OCI-M1 (cell line): Measurements from ENCODE around the gene MYORG.

Experiments used
- DNase-seq: peaks from one replicate; lab custom pipeline; 2025; lab: John Stamatoyannopoulos, UW

The MYORG gene

DNA sequence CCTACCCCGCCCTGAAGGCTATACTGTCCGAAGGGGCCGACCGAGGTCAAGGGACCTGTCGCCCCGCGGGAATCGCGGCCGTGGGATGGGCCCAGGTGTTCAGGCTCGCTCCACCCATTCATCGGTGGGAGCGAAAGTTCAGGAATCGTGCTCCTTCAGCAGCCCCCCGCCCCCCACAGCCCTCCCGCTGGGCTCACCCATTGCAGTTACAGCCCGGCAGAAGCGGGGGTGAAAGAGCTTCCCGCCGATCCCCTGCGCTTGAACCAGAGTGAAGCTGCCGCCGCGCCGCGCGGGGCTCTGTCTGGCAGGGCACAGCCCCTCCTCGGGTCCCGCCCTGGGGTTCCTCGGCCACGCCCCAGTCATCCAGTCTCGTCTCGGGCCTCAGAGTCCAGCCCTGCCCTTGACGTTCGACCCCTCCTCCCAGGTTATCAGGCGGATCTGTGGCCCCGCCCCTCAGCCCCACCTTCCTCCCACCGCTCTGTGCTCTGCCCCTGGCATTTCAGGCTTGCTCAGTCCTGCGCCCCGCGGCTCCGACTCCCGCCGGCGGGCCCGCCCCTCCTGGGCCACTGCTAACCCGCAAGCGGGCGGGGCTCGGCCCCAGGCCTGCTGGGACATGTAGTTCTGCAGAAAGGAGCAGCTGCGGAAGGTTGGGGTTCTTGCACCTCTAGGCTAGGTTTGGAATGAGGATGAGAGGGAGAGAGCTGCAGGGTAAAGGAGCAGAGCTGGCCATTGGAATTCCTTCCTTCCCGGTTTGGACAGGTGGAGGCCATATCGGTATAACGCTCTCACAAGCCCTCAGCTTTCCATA lies at the start of gene MYORG:
Gene MYORG, minus strand, starts transcription at position 303 of the 808 bp plus-strand sequence. CDS start 3,955 bp downstream, outside the sequence.
- peak; percentile 97 for DNase-seq

DNA sequence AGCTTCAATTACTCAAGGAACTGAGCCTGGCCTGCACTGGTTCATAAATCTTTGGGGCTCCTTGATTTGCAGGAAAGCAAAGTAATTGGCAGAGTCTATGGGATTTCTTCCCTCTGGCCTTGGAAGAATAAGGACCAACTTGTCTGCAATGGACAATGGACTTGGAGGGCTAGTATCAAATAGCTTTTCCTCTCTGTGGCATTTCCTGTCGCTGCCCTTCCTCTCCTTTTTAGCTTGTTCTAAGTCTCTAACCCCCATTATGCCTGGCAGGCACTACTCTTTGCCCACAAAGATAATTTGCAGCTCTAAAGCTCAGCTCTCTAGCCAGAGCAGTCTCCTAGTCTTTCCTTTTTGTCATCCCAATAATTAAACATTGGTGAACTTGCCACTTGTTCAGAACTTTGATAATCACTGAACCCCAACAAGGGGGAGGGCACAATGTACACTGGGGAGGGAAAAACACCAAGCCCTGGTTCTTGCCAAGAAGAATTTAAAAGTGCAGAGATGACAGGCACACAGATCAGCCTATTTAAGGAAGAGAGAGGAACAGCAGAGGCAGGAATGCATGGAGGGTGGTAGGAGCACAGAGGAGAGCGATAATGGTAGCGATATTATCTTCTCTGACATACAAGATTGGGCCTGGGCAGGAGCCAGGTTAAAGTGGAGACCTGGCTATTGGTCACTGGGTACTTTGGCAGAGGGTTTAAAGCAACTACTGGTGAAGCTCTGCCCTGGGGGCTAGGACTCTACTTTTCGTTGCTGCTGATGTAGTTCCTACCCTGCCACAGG lies 43.2 kb upstream of the MYORG start:
- DNase-seq: no peak

DNA sequence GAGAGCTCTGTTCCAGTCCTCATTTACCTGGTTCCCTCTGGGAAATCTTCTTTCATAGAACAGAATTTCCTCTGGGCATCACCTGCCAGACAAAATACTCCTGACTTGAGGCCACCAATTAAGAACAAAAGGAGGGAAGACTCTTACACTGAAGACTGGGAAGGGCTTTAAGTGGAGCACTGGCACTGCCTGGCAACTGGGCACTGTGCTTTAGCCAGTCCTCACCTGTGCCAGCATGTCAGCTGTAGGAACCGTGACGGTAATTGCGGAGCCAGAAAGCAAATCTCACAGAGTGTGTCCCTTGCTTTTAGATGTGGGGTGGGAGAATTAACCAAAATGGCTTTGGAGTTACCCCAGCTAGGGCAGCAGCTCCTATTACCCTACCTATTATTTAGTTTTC lies 41.0 kb upstream of the MYORG start:
- no peak for DNase-seq

DNA sequence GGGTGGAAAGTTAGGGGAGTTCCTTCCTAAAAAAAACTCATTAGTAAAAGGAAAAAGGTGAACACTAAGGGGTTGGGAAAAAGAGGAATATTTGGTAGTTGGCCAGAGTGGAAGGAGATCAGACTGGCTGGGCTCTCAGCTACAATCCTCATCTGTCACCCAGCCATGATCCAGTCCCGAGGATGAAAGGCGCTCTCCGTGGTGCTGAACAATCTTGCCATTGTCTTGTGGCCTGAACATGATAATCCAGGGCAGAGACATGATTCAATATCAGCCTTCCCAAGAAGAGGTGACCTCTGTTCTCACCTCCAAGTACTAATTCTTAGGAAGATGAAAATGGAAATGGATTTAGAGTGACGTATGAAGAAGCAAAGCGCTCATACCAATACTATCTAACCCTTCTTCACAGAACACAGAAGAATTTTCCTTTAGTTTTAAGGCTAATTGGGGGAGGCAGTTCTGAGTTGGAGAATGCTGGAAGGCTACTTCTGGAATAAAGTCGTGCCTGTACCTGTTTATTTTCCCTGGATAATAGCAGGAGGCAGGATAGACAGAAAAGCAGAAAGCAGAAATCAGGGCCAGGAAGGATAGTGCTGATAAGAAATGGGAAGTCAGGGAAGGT lies 36.6 kb upstream of the MYORG start:
- peak; percentile 70 for DNase-seq

DNA sequence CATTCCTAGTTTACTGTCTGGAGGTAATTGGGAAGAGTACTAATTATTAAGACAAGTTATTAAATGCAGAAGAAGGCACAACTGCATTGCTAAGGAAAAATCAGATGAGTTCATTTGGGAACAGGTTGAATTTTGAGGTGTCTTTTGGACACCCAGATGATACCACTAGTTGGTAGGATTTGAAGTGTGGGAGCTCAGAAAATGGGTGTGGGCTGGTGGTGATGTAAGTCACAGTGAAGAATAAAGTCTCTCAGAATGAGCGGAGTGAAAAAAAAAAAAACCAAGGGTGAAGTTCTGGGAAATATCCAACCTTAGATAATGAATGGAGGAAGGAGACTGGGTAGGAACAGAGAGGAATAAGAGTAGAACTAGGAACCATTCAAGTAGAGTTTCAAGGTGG lies 35.6 kb upstream of the MYORG start:
- no peak for DNase-seq

DNA sequence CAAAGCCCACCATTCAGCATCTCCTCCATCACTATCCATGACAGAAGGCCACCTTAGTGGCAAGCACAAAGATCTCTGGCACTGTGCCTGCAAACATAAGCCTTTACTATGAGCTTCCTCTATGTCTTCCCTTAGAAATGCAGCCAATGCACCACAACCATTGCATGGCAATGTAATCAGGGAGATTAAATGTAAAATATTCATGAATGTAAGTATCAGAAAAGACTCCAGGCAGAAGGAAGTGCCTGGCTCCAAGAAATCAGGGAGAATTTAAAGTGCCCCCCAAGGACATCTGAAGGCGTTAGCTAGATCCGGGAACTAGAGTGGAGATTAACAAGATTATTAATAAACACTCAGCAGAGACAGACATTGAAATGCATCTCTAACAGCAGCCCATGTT lies 32.5 kb upstream of the MYORG start:
- no peak for DNase-seq

DNA sequence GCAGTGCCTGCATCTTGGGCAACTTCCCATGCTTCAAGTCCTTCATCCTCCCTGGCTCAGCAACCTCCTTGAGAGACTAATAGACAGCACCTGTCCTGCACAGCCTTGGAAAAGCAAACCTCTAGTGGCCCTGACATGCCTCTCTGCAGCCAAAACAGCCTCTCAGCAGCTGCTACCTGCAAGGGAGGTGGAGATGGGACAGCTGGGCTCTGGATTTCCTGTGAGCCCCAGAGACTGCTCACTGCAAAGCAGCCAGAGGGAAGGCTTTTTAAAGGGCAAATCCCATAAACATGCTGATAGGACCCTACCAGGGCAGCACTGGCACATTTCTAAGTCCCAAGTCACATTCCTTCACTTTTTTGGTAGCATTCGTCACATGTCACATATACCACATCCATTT lies 31.5 kb upstream of the MYORG start:
- DNase-seq: no peak

DNA sequence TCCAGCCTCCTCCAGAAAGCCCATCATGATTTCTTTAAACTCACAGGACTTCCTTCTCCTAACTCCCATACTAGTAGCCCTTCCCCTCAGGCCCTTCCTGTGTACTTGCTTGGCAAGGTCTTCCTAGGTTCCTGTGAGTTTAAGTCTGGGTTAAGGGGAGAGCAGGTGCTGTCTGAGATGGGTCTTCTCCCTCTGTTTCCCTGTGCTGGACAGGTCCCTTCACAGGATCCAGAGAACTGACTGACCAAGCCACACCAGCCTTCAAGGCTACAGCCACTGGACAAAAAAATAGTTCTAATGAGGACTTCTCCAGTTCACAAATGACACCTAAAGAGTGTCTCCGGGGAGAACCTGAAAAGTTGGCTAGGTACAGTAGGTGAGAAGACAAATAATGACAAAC lies 29.5 kb upstream of the MYORG start:
- DNase-seq: no peak

DNA sequence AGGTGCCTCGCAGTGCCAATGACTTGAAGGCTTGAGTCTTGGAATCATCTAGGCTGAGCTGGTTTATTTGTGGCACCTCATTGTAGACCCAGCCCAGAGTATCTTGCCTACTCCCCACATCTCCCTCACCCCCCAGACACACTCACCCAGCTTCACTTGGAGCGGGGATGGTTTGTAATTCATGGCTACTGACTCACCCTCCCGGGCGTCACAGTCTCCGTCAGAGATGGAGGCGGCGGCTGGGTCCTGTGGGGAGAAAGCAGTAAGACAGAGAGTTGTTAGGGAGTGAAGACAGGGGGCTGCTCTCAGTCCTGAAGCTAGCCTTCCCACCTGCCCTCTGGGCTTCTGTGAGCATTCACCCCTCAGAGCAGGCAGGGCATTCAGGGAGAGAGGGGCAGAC lies 29.0 kb upstream of the MYORG start:
- DNase-seq: no peak

DNA sequence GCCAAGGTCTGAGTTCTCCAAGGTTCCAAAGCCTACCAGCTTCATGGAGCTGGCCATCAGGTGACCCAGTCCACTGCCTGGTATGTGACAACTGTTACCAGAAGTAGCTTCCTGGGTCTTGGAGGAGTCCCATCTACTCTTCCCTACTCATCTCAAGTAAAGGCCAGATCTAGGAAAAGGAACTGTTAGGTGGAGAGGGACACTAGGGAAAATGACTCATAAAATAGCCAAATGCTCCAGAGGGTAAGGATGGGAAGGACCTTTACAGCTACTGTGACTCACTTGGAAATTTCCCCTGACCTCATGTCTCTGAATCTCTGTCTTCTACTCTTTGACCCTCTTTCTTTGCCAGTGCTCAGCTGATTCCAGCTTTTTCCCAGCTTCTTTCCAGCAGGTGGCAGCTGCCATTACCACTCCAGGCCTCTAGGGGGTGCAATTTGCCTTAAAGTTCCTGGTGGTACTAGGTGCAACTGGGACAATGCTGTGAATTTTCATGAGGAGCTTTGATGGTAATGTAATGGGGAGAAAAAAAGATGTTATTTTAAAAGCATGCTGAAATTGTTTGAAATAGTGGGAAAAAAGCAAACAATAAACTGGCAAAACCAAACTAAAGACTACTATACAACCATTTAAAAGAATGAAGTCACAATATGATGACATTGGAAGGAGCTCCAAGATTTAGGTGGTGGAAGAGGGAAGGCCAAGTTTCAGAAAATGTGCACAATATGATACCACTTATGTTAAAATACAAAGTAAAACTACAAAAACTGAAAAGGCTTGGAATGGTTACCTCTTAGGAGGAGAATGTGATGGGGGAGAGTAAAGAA lies 27.1 kb upstream of the MYORG start:
- DNase-seq: peak; percentile 72

DNA sequence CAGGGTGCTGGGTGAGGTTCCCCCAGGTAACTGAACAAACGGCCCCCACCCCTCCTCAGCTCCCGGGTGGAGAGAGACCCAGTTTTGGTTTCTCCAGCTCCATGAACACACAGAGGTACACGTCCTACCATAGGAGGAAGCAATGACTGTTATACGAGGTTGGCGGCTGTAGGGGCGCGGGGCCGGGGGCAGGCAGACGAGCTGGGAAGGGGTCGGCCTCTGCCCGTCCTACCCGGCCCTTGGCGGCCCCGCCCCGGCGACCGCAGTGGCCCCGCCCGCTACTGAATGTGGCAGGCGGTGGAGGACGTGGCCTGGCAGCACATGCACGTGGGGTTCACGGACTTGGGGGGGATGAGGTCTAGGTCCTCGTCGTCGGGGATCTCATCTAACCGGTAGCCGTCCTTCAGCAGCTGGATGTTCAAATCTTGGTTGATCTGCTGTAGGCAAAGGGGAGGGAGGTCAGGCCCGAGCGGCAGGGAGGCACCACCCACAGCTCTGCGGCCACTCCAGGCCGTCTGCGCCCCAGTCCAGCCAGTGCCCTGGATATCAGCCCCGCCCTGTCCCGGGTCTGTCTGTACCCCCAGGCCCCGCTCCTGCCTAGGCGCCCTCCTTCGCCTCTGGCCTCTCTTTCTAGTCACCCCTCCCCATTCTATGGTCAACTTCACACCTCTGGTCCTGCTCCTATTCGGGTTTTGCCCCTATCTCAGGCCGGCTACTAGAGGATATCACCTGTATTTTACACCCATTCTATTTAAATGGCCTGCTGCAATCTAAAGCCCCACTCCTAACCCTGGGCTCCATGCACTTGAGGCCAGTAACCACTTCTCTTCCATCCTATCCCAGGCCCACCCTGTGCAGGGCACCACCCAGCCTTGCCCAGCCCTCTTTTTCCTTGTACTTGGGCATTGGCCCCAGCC lies 24.2 kb upstream of the MYORG start:
- DNase-seq: no peak

DNA sequence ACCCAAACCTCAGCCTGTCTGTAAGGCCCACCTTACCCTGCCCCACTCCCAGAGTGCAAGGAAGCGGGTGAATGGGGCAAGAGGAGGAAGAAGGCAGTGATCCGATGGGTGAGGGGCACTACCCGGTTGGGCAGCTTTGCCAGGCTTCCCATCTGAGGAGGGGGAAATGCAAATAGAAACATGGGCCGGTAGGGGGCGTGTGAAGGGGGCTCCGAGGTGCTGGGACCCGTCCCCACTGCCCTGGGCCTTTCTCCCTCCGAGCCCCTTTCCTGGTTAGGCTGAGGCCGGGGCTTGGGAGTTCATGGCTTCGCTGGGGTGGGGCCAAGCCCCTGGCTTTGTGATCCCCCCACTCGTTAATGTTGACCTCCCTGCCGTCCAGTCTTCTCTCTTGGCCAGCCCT lies 23.6 kb upstream of the MYORG start:
- no peak for DNase-seq

DNA sequence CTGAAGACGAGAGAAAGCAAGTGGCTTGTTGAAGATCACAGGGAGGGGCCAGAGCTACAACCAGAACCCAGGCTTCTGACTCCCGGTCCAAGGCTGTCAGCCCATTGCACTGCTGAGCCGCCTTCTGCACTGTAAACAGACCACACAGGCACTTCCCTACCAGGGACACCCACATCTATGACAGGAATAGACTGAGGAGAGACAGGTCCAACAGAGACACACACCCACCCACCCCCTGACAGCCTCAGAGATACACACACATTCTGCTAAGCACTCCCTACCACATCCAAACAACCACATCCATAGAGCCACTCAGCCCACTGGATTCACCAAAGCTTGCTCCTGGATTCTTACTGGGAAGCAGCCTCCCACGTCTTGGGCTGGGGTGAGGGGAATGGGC lies 23.0 kb upstream of the MYORG start:
- DNase-seq: no peak

DNA sequence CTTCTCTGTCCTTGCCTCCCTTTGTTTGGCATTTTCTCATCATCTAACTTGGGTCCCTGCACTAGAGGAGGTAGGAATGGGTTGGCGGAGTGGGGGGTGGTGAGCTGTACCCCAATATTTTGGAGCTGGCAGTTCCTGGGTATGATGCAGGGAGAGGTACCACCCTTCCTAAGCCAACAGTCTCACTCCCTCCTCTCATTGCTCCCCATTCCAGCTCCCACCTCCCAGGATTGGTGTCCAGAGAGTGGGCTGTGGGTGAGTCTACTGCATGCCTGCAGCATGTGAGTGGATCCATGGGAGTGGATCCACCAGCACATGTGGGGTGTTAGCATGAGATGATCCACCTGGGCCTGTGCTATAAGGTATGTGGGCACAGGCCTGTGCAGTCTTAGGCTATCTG lies 22.2 kb upstream of the MYORG start:
- DNase-seq: no peak

DNA sequence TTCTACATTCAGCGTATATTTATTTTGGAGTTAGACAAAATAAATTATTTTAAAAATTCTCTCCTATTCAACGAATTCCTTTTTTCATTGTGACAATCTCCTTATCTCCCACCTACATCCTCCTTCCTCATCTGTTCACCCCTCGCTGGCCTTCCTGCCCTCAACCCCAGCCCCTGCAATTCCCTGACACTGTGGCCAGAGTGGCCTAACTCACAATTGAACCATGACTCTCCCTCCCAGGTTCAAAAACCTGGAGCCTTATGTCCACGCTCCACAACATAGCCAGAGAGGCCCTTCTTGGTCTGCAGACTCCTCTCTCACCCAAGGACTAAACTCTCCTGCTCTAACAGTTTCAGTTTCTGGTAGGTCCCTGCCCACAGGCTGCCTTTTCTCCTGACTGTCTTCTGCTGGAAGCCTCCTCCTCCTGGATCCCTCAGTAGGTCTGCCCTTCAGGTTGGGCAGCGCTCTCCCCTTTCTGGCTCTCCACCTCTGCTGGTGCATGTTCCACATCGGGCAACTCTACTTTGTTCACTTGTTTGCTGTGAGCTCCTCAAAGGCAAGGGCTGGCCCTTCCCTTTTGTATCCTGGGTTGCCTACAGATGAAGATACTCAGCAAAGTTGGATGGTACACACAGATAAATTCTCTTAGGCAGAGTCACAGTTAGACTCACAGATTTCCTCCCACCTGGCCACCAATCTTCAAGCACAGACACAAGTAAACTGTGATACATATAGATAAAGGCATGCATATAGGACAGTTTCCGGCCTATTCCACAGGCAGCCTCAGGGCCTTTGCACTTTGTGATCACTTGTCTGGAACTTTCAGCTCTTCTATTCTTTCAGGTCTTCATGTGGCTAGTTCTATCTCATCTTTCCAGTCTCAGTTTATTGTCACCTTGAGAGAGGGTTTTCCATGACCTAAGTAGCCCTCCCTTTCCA lies 19.8 kb upstream of the MYORG start:
- no peak for DNase-seq

DNA sequence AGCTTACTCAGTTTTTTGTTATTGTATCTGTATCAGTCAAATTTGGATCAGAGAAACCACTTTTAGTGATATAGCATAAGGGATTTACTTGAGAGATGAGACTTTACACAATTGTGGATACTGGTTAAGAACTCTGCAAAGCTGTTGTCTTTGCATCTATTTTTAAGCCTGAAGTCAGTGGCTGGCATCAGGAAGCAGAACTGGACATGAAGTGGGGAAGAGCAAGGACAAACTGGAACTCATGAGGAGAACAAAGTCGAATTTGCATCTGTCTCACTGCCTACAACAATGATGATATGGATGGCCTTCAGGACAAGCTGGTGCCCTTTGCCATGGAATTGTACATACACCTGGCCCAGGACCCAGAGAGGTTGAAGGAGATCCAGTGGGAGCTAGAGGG lies 15.8 kb upstream of the MYORG start:
- no peak for DNase-seq

DNA sequence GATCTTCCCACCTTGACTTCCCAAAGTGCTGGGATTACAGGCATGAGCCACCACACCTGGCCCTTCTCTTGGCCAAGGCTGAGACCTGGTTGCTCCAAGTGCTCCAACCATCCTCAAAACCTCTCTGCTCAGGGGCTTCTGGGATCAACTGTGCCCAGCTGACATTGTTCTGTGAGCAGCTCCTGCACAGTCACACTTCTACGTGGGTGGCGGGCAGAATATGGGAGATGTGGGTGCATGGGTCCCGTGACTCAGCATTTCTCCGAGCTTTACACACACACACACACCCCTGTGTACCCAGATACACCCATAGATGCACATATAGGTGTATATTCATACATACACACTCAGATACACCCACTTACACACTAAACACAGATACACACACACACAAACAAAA lies 10.5 kb upstream of the MYORG start:
- no peak for DNase-seq

DNA sequence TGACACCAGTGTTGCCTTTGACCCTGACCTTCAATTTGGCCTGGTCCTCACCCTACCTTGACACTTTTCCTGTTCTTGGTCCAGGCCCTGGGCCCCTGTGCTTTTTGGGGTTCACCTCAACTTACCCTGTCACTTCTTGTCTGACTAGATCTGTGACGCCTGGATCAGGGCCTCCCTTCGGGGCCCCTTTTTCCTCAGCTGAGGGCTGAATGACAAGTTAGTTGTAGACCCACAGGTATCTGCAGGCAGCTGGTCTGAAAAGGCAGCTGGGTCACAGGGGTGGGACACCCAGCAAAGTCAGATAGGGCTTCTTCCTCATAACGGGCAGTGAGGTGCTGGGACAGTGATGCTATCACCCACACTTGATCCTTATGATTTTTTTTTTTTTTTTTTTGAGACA lies 10.0 kb upstream of the MYORG start:
- no peak for DNase-seq

DNA sequence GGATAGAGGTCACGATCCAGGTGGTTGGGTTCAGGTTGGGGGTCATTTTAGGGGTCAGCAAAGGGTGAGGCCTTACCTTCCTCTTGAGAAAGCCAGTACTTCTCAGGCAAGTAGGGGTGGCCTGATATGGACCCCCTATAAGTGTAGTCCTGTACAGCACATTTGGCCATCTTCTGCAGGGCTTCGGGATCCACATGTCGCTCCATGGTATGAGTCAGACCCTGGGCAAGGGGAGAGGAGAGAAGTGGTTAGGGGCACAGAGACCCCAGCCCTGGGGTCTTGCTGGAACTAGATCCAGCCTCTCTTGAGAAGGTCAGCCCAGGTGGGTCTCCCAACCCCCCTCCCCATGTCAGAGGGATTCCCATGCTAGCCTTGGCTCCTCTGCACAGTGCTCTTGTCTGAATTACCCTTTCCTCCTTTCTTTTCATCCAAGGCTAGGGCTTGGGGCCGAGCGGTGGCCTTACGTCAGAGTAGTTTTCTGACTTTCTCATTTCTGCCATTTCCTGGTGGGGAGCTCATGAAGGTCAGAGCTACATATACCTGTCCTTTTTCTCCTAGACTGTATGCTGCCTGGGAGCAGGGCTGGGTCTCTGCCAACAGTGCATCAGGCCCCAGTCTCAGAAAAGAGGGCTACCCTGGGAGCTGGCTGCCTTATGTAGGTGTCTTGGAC lies 9.0 kb upstream of the MYORG start:
- DNase-seq: no peak
